H1 (cell line): Measurements from ENCODE around the gene SND1. TPM values are rescaled to one million over a fixed set of nuclear protein-coding genes. Genes with fewer than 3 reads are reported as not detected.

Source experiments
- CTCF ChIA-PET: fragments of 300-600 bp; sonication (Branson Sonifier 250); formaldehyde crosslinking; loops from one replicate; lab custom pipeline; 2021; ENCODE audit not compliant: partially characterized antibody; lab: Charles Lee
- POLR2A ChIA-PET: fragments of 300-600 bp; sonication (Branson Sonifier 250); formaldehyde crosslinking; loops from one replicate; lab custom pipeline; 2021; ENCODE audit warnings: inconsistent platforms; ENCODE audit not compliant: partially characterized antibody; lab: Charles Lee
- DNase-seq, 2 experiments: peaks; one replicate each; pipeline versions ENCODE4 v3.0.0 to v3.0.0-alpha.2; 2010 to 2022; ENCODE audit warnings: low spot score in 2 of 2, low read depth in 1 of 2, mixed read lengths in 1 of 2
- FAIRE-seq: peaks from 2 replicates; lab custom pipeline; 2011; peaks lifted over from hg19 to GRCh38; lab: Jason Lieb, UNC
- H2AFZ ChIP-seq: 2 replicates; pipeline ENCODE4 v1.8.1; 2012; ENCODE audit warnings: low read length, inconsistent platforms
- H2AK5ac ChIP-seq: 2 replicates; pipeline ENCODE4 v1.6.1; 2013; ENCODE audit warnings: low read depth, low read length
- H2BK120ac ChIP-seq: replicated peaks from 2 replicates; pipeline ENCODE3; 2013; ENCODE audit warnings: low read depth, low read length, inconsistent platforms
- H2BK12ac ChIP-seq: 2 replicates; pipeline ENCODE4 v1.6.1; 2013; ENCODE audit warnings: low read depth, low read length
- H2BK15ac ChIP-seq: 2 replicates; pipeline ENCODE4 v1.6.1; 2013; ENCODE audit warnings: low read length
- H2BK20ac ChIP-seq: 2 replicates; pipeline ENCODE4 v1.6.1; 2013; ENCODE audit warnings: low read length
- H2BK5ac ChIP-seq: 2 replicates; pipeline ENCODE4 v1.6.1; 2013; ENCODE audit warnings: low read depth, low read length
- H3K14ac ChIP-seq: 2 replicates; pipeline ENCODE4 v1.6.1; 2013; ENCODE audit warnings: inconsistent platforms; ENCODE audit not compliant: insufficient read length
- H3K18ac ChIP-seq: 2 replicates; pipeline ENCODE4 v1.6.1; 2013; ENCODE audit warnings: low read length; ENCODE audit errors: extremely low read depth
- H3K23ac ChIP-seq: 2 replicates; pipeline ENCODE4 v1.6.1; 2013; ENCODE audit warnings: inconsistent platforms; ENCODE audit not compliant: insufficient read length
- H3K23me2 ChIP-seq: 2 replicates; pipeline ENCODE4 v1.6.1; 2013; ENCODE audit warnings: low read depth, low read length
- H3K27ac ChIP-seq: 2 replicates; pipeline ENCODE4 v1.6.1; 2011; ENCODE audit warnings: low read depth, low read length, inconsistent platforms
- H3K27me3 ChIP-seq, 4 experiments: replicated peaks in 1 of 4; 1 replicate in 1 of 4; 2 replicates in 3 of 4; pipeline versions ENCODE4 v1.6.1 to v1.8.1; 2011 to 2013; ENCODE audit warnings: low read length in 3 of 4, mild to moderate bottlenecking in 3 of 4, inconsistent platforms in 2 of 4, mixed read lengths in 2 of 4, moderate library complexity in 1 of 4; ENCODE audit not compliant: control insufficient read depth in 3 of 4, insufficient read depth in 3 of 4; ENCODE audit errors: extremely low read depth in 1 of 4
- H3K36me3 ChIP-seq, 4 experiments: 2 replicates each; pipeline versions ENCODE4 v1.6.1 to v1.8.1; 2011 to 2013; ENCODE audit warnings: mild to moderate bottlenecking in 4 of 4, low read length in 3 of 4, moderate library complexity in 2 of 4, control low read depth in 1 of 4, inconsistent platforms in 1 of 4; ENCODE audit not compliant: insufficient read depth in 4 of 4, control insufficient read depth in 2 of 4
- H3K4ac ChIP-seq: replicated peaks from 2 replicates; pipeline ENCODE3; 2013; ENCODE audit warnings: low read length, low read depth, mixed read lengths, inconsistent platforms; ENCODE audit not compliant: insufficient read length
- H3K4me1 ChIP-seq, 4 experiments: replicated peaks in 1 of 4; 1 replicate in 1 of 4; 2 replicates in 3 of 4; pipeline versions ENCODE4 v1.6.1 to v1.8.1; 2011 to 2013; ENCODE audit warnings: low read length in 3 of 4, inconsistent platforms in 2 of 4, mixed read lengths in 1 of 4; ENCODE audit not compliant: insufficient read depth in 4 of 4, control insufficient read depth in 3 of 4
- H3K4me2 ChIP-seq, 2 experiments: 2 replicates each; pipeline versions ENCODE4 v1.6.1 to v1.8.1; 2011 to 2013; ENCODE audit warnings: low read depth in 2 of 2, low read length in 2 of 2, control low read depth in 1 of 2, inconsistent platforms in 1 of 2, mild to moderate bottlenecking in 1 of 2; ENCODE audit not compliant: insufficient read depth in 1 of 2
- H3K4me3 ChIP-seq, 4 experiments: fragments of 200-600, 300-600 bp in 1 of 4; sonication (generic), shearing (Covaris generic), sonication (Bioruptor Twin) in 1 of 4; 2 replicates each; pipeline versions ENCODE4 v1.5.1 to v1.8.1; 2011 to 2016; ENCODE audit warnings: low read length in 4 of 4, low read depth in 3 of 4, control low read depth in 2 of 4, inconsistent platforms in 2 of 4, mild to moderate bottlenecking in 2 of 4, mixed read lengths in 1 of 4, moderate library complexity in 1 of 4; ENCODE audit not compliant: insufficient read depth in 2 of 4; ENCODE audit errors: extremely low read depth in 1 of 4
- H3K56ac ChIP-seq: replicated peaks from 2 replicates; pipeline ENCODE3; 2013; ENCODE audit warnings: low read depth, mild to moderate bottlenecking, mixed read lengths, low read length, inconsistent platforms; ENCODE audit not compliant: insufficient read length
- H3K79me1 ChIP-seq: 2 replicates; pipeline ENCODE4 v1.6.1; 2013; ENCODE audit warnings: low read depth, low read length, control low read depth
- H3K79me2 ChIP-seq, 2 experiments: 2 replicates each; pipeline versions ENCODE4 v1.6.1 to v1.8.1; 2012 to 2013; ENCODE audit warnings: low read length in 2 of 2, mild to moderate bottlenecking in 2 of 2, inconsistent platforms in 1 of 2; ENCODE audit not compliant: insufficient read depth in 2 of 2, control insufficient read depth in 1 of 2
- H3K9ac ChIP-seq, 4 experiments: replicated peaks in 1 of 4; 1 replicate in 1 of 4; 2 replicates in 3 of 4; pipeline versions ENCODE4 v1.6.1 to v1.8.1; 2011 to 2013; ENCODE audit warnings: low read depth in 3 of 4, low read length in 3 of 4, control low read depth in 2 of 4, mild to moderate bottlenecking in 2 of 4, moderate library complexity in 2 of 4, inconsistent platforms in 1 of 4; ENCODE audit errors: extremely low read depth in 1 of 4
- H3K9me3 ChIP-seq, 2 experiments: 2 replicates each; pipeline versions ENCODE4 v1.6.1 to v1.8.1; 2012 to 2013; ENCODE audit warnings: mild to moderate bottlenecking in 2 of 2, moderate library complexity in 2 of 2, control low read depth in 1 of 2, inconsistent platforms in 1 of 2, low read depth in 1 of 2, low read length in 1 of 2, mixed read lengths in 1 of 2; ENCODE audit not compliant: insufficient read depth in 2 of 2
- H4K20me1 ChIP-seq, 2 experiments: replicated peaks in 1 of 2; 2 replicates each; pipeline versions ENCODE3 to v1.8.1; 2011 to 2013; ENCODE audit warnings: inconsistent platforms in 2 of 2, low read length in 2 of 2, mild to moderate bottlenecking in 1 of 2; ENCODE audit not compliant: insufficient read depth in 2 of 2, control insufficient read depth in 1 of 2
- H4K5ac ChIP-seq: 2 replicates; pipeline ENCODE4 v1.6.1; 2013; ENCODE audit warnings: low read length, low read depth, mixed read lengths, inconsistent platforms; ENCODE audit not compliant: insufficient read length
- H4K8ac ChIP-seq: 2 replicates; pipeline ENCODE4 v1.8.0; 2013; ENCODE audit warnings: mild to moderate bottlenecking, moderate library complexity, low read length, inconsistent platforms; ENCODE audit not compliant: insufficient read depth; ENCODE audit errors: extremely low read depth
- H4K91ac ChIP-seq: replicated peaks from 2 replicates; pipeline ENCODE3; 2013; ENCODE audit warnings: low read length, mixed read lengths, inconsistent platforms; ENCODE audit not compliant: insufficient read length
- BRCA1 ChIP-seq: IDR thresholded peaks from 2 replicates; pipeline ENCODE4 v1.6.1; 2012; ENCODE audit warnings: low read depth, low read length, improper control_type of control experiment
- CBX8 ChIP-seq: fragments of 300-800, 300-1000 bp; sonication (generic); IDR thresholded peaks from 2 replicates; pipeline ENCODE4 v1.7.1; 2016; ENCODE audit warnings: low read depth, low read length, borderline replicate concordance
- CEBPB ChIP-seq: IDR thresholded peaks from 2 replicates; pipeline ENCODE4 v1.6.1; 2012; ENCODE audit warnings: low read depth, low read length
- CHD2 ChIP-seq: IDR thresholded peaks from 2 replicates; pipeline ENCODE4 v1.6.1; 2012; ENCODE audit warnings: low read length, improper control_type of control experiment
- CTCF ChIP-seq, 3 experiments: IDR thresholded peaks; 1 replicate in 2 of 3; 2 replicates in 1 of 3; pipeline versions ENCODE4 v1.5.1 to v1.6.1; 2011; ENCODE audit warnings: low read length in 3 of 3, mild to moderate bottlenecking in 3 of 3, inconsistent platforms in 2 of 3, low read depth in 1 of 3, moderate library complexity in 1 of 3; ENCODE audit not compliant: insufficient read depth in 1 of 3; ENCODE audit errors: control extremely low read depth in 1 of 3
- E2F6 ChIP-seq: IDR thresholded peaks from 2 replicates; pipeline ENCODE4 v1.6.1; 2012; ENCODE audit warnings: inconsistent platforms
- MAX ChIP-seq: IDR thresholded peaks from 2 replicates; pipeline ENCODE4 v1.6.1; 2012; ENCODE audit warnings: inconsistent platforms
- NANOG ChIP-seq: IDR thresholded peaks from 2 replicates; pipeline ENCODE4 v1.6.1; 2011; ENCODE audit warnings: low read length, low read depth, mild to moderate bottlenecking, inconsistent platforms; ENCODE audit not compliant: insufficient read depth, poor library complexity, severe bottlenecking
- SRF ChIP-seq: IDR thresholded peaks from 2 replicates; pipeline ENCODE4 v1.6.1; 2011; ENCODE audit warnings: mild to moderate bottlenecking, low read depth, low read length, moderate library complexity
- TAF7 ChIP-seq: optimal IDR thresholded peaks from 2 replicates; pipeline ENCODE3; 2011; ENCODE audit warnings: low read depth, mild to moderate bottlenecking, inconsistent platforms, low read length, moderate library complexity, borderline replicate concordance
- YY1 ChIP-seq: IDR thresholded peaks from 2 replicates; pipeline ENCODE4 v1.6.1; 2011; ENCODE audit warnings: low read depth, mild to moderate bottlenecking, low read length
- WGBS, 2 experiments: shearing (Covaris generic) in 1 of 2; methylation state at CpG; one replicate each; pipeline versions ENCODE4 v1.1.6 to v1.1.7; 2013 to 2015; ENCODE audit warnings: low lambda C conversion rate in 2 of 2, mixed read lengths in 2 of 2, inconsistent platforms in 1 of 2, low coverage in 1 of 2, missing lambda C conversion rate in 1 of 2; ENCODE audit not compliant: insufficient replicate concordance in 2 of 2, insufficient coverage in 1 of 2, insufficient read length in 1 of 2; ENCODE audit errors: extremely low coverage in 1 of 2, missing lambda C conversion rate in 1 of 2; 5-methylcytosine and 5-hydroxymethylcytosine counted together
- polyA plus RNA-seq, 7 experiments: library from polyadenylated mRNA; depleted of rRNA in 3 of 7; stranded (reverse) in 5 of 7; unstranded in 2 of 7; fragments of >200 nt in 5 of 7; fragments of 200-250 nt in 2 of 7; gene quantifications; 1 replicate in 5 of 7; 2 replicates in 1 of 7; 4 replicates in 1 of 7; pipeline versions ENCODE4 v1.2.1 to v1.2.3, GENCODE V29; 2011 to 2013; ENCODE audit warnings: missing spikeins in 2 of 7, mixed read lengths in 2 of 7
- total RNA-seq: library from RNA; stranded (reverse); fragmentation: NEBNext Ultra II Directional; extraction: Animal tissue kit (Norgen Biotek cat#: 25700); gene quantifications from 2 replicates; pipeline ENCODE4 v1.2.1, GENCODE V29; 2021

SND1 gene
- total and polyA plus RNA-seq, 2 of the 8 experiments (the other 6 are each of a cell fraction or from before 2014, with no cell fraction given) = 122 to 290 TPM

GRCh38 chr7:127794136-127794535 lies 142.1 kb downstream of the SND1 start:
- WGBS, 2 experiments = 95% methylated on average over 1 of the region's 1 CpG; no CpG with 5 or more reads in 1 of the 2 experiments
- TF ChIP-seq TAF7 (no peak), CHD2 (no peak), CBX8 (no peak), CEBPB (no peak), SRF (no peak), BRCA1 (no peak), NANOG (no peak), MAX (no peak), CTCF (IDR thresholded peaks at IDR 0.05; ENCODE audit: control extremely low read depth in 1 of 3, insufficient read depth in 1 of 3, low read depth in 1 of 3, low read length in 3 of 3) (no peak), YY1 (no peak), E2F6 (no peak)

More at GRCh38 chr7:127794136-127794535, 142.1 kb downstream of the SND1 start:
- Histone ChIP-seq H4K91ac (no peak overlapping the region), H3K9me3 (no peaks in the 10 kb centered on the region), H3K56ac (no peak overlapping the region), H3K36me3 (no peaks in the 10 kb centered on the region; a peak in 2 of 8 replicates), H2BK15ac (no peak overlapping the region), H3K23me2 (no peaks in the 10 kb centered on the region), H3K4ac (no peak overlapping the region), H3K27me3 (no peaks in the 10 kb centered on the region), H3K79me2 (peaks cover 3 to 67% of the 10 kb centered on the region in 2 experiments; a peak in 3 of 4 replicates), H2BK5ac (no peak overlapping the region), H2BK12ac (no peak overlapping the region), H3K4me2 (no peak overlapping the region), H4K5ac (no peak overlapping the region), H3K4me3 (no peak overlapping the region), H3K9ac (no peak overlapping the region), H4K8ac (no peak overlapping the region), H3K27ac (no peak overlapping the region), H2AK5ac (no peak overlapping the region), H3K18ac (no peak overlapping the region), H3K4me1 (peaks cover 4 to 10% (median 5%) of the 10 kb centered on the region in 4 experiments; a peak in 6 of 7 replicates), H2AFZ (no peak overlapping the region), H2BK120ac (no peak overlapping the region), H3K23ac (no peak overlapping the region), H4K20me1 (peaks cover 11 to 14% of the 10 kb centered on the region in 2 experiments), H3K79me1 (peaks cover 12% of the 10 kb centered on the region), H2BK20ac (no peak overlapping the region), H3K14ac (no peak overlapping the region)
- no peak for DNase-seq
- ChIA-PET POLR2A (no interaction called here), CTCF (interaction anchor here (1.0 to 7.4 kb wide), 12 partner anchors 9 to 411 kb away, joined by 3 to 91 read pairs (median 12); no protein-coding TSS in a partner anchor)
- FAIRE-seq = no peak
